ENCODE measurements around the gene SAMHD1. TPM values are rescaled to one million over a fixed set of nuclear protein-coding genes. Genes with fewer than 3 reads are reported as not detected.

SAMHD1 gene
- total and polyA plus RNA-seq, 2 of the 13 experiments (the other 11 are each of a cell fraction or from before 2014, with no cell fraction given), result 16.9 to 43.5 TPM

DNA sequence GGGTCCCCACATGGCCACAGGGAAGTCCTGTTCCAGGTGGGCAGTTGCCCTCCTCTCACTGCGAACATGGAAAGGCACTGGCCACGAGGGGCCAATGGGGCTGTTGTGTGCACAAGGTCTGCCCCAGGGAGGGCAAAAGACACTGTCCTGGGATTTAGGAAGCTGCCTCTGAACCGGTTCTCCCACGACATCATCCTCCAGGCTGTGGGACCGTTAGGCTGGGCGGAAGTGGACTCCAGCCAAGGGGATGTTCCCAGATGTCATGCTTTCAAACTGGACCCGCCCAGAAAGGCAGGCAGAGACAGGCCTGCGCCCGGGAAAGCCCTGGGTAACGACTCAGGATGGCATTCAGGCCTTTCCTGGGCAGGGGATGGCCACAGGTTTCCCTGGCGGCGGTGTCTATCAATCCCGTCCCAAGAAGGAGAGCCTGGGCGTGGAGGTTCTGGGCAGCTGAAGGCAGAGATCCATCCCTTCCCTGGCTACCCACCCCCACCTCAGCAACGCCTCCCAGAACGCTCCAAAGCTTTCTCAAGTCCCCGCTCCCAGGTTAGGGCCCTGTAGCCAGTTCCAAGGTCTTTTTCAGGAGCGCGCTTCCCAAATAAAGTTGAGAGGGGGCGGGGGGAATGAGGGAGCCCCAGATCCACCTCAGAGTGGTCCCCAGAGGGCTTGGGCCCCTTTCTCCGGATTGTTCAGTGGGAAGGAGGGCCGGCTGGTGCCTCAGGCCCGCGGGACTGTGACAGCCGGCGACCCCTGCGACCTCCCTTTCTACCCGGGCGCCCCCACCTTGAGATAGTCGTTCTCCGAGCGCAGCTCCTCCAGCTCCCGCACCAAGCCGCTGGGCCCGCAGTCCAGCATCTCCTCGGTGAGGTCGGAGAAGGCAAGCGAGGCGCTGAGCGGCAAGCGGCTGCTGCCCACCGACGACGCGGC, 89.4 kb downstream of the SAMHD1 start (continued):
- TF ChIP-seq SRSF4 (IDR thresholded peaks at IDR 0.05; ENCODE audit: low read depth, low read length, poor library complexity, severe bottlenecking), result no peak
- TF ChIP-seq MXI1 (IDR thresholded peaks at IDR 0.05; ENCODE audit: borderline replicate concordance, low read depth, low read length), result peak; percentile 42; the same call in 1 of the 3 replicates
- no peak for TF ChIP-seq MAZ (IDR thresholded peaks at IDR 0.05; ENCODE audit: borderline replicate concordance, low read depth, low read length)
- peak; percentile 53 for TF ChIP-seq MAZ (CRISPR knock-in tag; IDR thresholded peaks at IDR 0.05; ENCODE audit: low read depth)
- TF ChIP-seq, protein P1, sequence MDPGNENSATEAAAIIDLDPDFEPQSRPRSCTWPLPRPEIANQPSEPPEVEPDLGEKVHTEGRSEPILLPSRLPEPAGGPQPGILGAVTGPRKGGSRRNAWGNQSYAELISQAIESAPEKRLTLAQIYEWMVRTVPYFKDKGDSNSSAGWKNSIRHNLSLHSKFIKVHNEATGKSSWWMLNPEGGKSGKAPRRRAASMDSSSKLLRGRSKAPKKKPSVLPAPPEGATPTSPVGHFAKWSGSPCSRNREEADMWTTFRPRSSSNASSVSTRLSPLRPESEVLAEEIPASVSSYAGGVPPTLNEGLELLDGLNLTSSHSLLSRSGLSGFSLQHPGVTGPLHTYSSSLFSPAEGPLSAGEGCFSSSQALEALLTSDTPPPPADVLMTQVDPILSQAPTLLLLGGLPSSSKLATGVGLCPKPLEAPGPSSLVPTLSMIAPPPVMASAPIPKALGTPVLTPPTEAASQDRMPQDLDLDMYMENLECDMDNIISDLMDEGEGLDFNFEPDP (CRISPR knock-in tag; conservative IDR thresholded peaks at IDR 0.05), result no peak
- TF ChIP-seq, protein P2, sequence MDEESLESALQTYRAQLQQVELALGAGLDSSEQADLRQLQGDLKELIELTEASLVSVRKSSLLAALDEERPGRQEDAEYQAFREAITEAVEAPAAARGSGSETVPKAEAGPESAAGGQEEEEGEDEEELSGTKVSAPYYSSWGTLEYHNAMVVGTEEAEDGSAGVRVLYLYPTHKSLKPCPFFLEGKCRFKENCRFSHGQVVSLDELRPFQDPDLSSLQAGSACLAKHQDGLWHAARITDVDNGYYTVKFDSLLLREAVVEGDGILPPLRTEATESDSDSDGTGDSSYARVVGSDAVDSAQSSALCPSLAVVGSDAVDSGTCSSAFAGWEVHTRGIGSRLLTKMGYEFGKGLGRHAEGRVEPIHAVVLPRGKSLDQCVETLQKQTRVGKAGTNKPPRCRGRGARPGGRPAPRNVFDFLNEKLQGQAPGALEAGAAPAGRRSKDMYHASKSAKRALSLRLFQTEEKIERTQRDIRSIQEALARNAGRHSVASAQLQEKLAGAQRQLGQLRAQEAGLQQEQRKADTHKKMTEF (CRISPR knock-in tag; IDR thresholded peaks at IDR 0.05), result peak; percentile 55; the same call in 1 of the 2 replicates
- no peak; the same call in 1 of the 2 replicates for TF ChIP-seq SMAD3 (CRISPR knock-in tag; IDR thresholded peaks at IDR 0.05)
- TF ChIP-seq, protein P3, sequence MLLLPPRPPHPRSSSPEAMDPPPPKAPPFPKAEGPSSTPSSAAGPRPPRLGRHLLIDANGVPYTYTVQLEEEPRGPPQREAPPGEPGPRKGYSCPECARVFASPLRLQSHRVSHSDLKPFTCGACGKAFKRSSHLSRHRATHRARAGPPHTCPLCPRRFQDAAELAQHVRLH (CRISPR knock-in tag; IDR thresholded peaks at IDR 0.05; ENCODE audit: borderline replicate concordance, low read depth), result no peak
- TF ChIP-seq ZSCAN31 (CRISPR knock-in tag; IDR thresholded peaks at IDR 0.05; ENCODE audit: low read depth), result peak; percentile 79; the same call in 1 of the 2 replicates
- peak; percentile 40; the same call in 1 of the 2 replicates for TF ChIP-seq ELF4 (CRISPR knock-in tag; IDR thresholded peaks at IDR 0.05; ENCODE audit: borderline replicate concordance)
- TF ChIP-seq ZFP36L2 (CRISPR knock-in tag; IDR thresholded peaks at IDR 0.05), result no peak
- peak; percentile 33; the same call in 1 of the 2 replicates for TF ChIP-seq ZSCAN29 (CRISPR knock-in tag; conservative IDR thresholded peaks at IDR 0.05)
- TF ChIP-seq, protein P4, sequence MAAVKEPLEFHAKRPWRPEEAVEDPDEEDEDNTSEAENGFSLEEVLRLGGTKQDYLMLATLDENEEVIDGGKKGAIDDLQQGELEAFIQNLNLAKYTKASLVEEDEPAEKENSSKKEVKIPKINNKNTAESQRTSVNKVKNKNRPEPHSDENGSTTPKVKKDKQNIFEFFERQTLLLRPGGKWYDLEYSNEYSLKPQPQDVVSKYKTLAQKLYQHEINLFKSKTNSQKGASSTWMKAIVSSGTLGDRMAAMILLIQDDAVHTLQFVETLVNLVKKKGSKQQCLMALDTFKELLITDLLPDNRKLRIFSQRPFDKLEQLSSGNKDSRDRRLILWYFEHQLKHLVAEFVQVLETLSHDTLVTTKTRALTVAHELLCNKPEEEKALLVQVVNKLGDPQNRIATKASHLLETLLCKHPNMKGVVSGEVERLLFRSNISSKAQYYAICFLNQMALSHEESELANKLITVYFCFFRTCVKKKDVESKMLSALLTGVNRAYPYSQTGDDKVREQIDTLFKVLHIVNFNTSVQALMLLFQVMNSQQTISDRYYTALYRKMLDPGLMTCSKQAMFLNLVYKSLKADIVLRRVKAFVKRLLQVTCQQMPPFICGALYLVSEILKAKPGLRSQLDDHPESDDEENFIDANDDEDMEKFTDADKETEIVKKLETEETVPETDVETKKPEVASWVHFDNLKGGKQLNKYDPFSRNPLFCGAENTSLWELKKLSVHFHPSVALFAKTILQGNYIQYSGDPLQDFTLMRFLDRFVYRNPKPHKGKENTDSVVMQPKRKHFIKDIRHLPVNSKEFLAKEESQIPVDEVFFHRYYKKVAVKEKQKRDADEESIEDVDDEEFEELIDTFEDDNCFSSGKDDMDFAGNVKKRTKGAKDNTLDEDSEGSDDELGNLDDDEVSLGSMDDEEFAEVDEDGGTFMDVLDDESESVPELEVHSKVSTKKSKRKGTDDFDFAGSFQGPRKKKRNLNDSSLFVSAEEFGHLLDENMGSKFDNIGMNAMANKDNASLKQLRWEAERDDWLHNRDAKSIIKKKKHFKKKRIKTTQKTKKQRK (IDR thresholded peaks at IDR 0.05; ENCODE audit: low read length), result no peak
- TF ChIP-seq MIER3 (CRISPR knock-in tag; IDR thresholded peaks at IDR 0.05; ENCODE audit: borderline replicate concordance), result no peak; the same call in 1 of the 2 replicates
- peak; percentile 30; the same call in 1 of the 2 replicates for TF ChIP-seq TOPORS (CRISPR knock-in tag; IDR thresholded peaks at IDR 0.05)
- TF ChIP-seq EHMT2 (IDR thresholded peaks at IDR 0.05; ENCODE audit: borderline replicate concordance, low read depth, low read length), result no peak
- no peak for TF ChIP-seq THYN1 (CRISPR knock-in tag; IDR thresholded peaks at IDR 0.05; ENCODE audit: borderline replicate concordance, low read depth)
- TF ChIP-seq ZNF552 (CRISPR knock-in tag; IDR thresholded peaks at IDR 0.05; ENCODE audit: borderline replicate concordance), result 0 out of 2 replicates have a peak, but pooled peaks have one; percentile 42
